Lung (tissue), 12 donors: Measurements from ENCODE around the gene KRTAP5-7. TPM values are rescaled to one million over a fixed set of nuclear protein-coding genes. Genes with fewer than 3 reads are reported as not detected.

Source experiments
- ATAC-seq: fragments of 200-7000 bp; cut with Tn5 transposase; one replicate; pipeline ENCODE4 v1.9.1; 2020; ENCODE audit warnings: moderate number of reproducible peaks; ENCODE audit not compliant: insufficient read depth, low FRiP score
- DNase-seq, 3 donors: peaks; one replicate each; pipeline ENCODE4 v3.0.0-alpha.2; 2013 to 2017
- H3K27ac ChIP-seq, 2 donors: one replicate each; pipeline ENCODE4 v1.5.1; 2013; ENCODE audit warnings: mild to moderate bottlenecking in 2 of 2, moderate library complexity in 2 of 2, control low read depth in 1 of 2, inconsistent platforms in 1 of 2, low read depth in 1 of 2, low read length in 1 of 2
- H3K27me3 ChIP-seq, 3 donors: one replicate each; pipeline ENCODE4 v1.5.1; 2013; ENCODE audit warnings: low read length in 2 of 3; ENCODE audit not compliant: control insufficient read depth in 3 of 3, insufficient read depth in 3 of 3
- H3K36me3 ChIP-seq, 4 donors: one replicate each; pipeline ENCODE4 v1.5.1; 2013; ENCODE audit warnings: low read length in 4 of 4, mild to moderate bottlenecking in 1 of 4, moderate library complexity in 1 of 4; ENCODE audit not compliant: control insufficient read depth in 4 of 4, insufficient read depth in 4 of 4
- H3K4me1 ChIP-seq, 5 donors: one replicate each; pipeline ENCODE4 v1.5.1; 2013; ENCODE audit warnings: low read length in 5 of 5, mild to moderate bottlenecking in 2 of 5, moderate library complexity in 1 of 5; ENCODE audit not compliant: control insufficient read depth in 5 of 5, insufficient read depth in 5 of 5
- H3K4me3 ChIP-seq: one replicate; pipeline ENCODE4 v1.5.1; 2013; ENCODE audit warnings: mild to moderate bottlenecking, control low read depth, moderate library complexity
- H3K9ac ChIP-seq, 2 donors: one replicate each; pipeline ENCODE4 v1.5.1; 2013; ENCODE audit warnings: low read length in 2 of 2, control low read depth in 1 of 2; ENCODE audit not compliant: insufficient read depth in 1 of 2
- H3K9me3 ChIP-seq, 4 donors: one replicate each; pipeline ENCODE4 v1.5.1; 2013; ENCODE audit warnings: low read length in 3 of 4, mild to moderate bottlenecking in 1 of 4, moderate library complexity in 1 of 4; ENCODE audit not compliant: control insufficient read depth in 4 of 4, insufficient read depth in 3 of 4
- CTCF ChIP-seq: IDR thresholded peaks from 2 replicates; pipeline ENCODE4 v1.5.1; 2012; ENCODE audit warnings: mild to moderate bottlenecking; ENCODE audit errors: control extremely low read depth, extremely low read depth
- WGBS, 2 donors: extraction: QIAGEN DNeasy Blood & Tissue Kit; methylation state at CpG; one replicate each; pipeline ENCODE4 v1.1.7; 2013; 5-methylcytosine and 5-hydroxymethylcytosine counted together
- polyA plus RNA-seq, 2 donors: library from polyadenylated mRNA; stranded (reverse); fragments of 200-250 nt; gene quantifications; one replicate each; pipeline ENCODE4 v1.2.1, GENCODE V29; 2013
- total RNA-seq, 2 donors: library from RNA; depleted of rRNA in 1 of 2; stranded (reverse); fragments of >200 nt in 1 of 2; gene quantifications; one replicate each; pipeline ENCODE4 v1.2.1, GENCODE V29; 2014 to 2021
- donor health status: control.
- donor health status: control.
- donor health status: Bipolar disorder and iron deficiency.
- donor health status: healthy.
- donor health status: DM: yes; HTN: yes; CAD: no.

Gene KRTAP5-7
- total and polyA plus RNA-seq, 4 donors, result 0.12 to 0.28 TPM; not detected in 2

- ATAC-seq (no peak), DNase-seq (no peak)
- Histone ChIP-seq H3K36me3 (peaks cover 5 to 46% (median 13%) of the 10 kb centered on the region in 4 donors), H3K4me3 (no peak overlapping the region), H3K9ac (no peak overlapping the region), H3K27me3 (no peaks in the 10 kb centered on the region), H3K27ac (no peak overlapping the region), H3K9me3 (peaks cover 0 to under 1% (median 0%) of the 10 kb centered on the region in 4 donors), H3K4me1 (peaks cover 0 to 21% (median 3%) of the 10 kb centered on the region in 5 donors)
- TF ChIP-seq CTCF, result no peak
- 95 to 96% methylated on average over 14 to 15 of the region's 15 CpGs for WGBS, 2 donors
Observed at GRCh38 chr11:71502871-71503435, 24.1 kb upstream of the KRTAP5-7 start.

GRCh38 chr11:71504531-71504930 lies 22.5 kb upstream of the KRTAP5-7 start:
- H3K27me3 ChIP-seq, result no peaks in the 10 kb centered on the region
- WGBS, 2 donors, result 50 to 65% methylated on average over 10 of the region's 10 CpGs
- H3K9ac ChIP-seq, result no peak overlapping the region
- H3K9me3 ChIP-seq, result peaks cover 0 to 8% (median under 1%) of the 10 kb centered on the region in 4 donors
- ATAC-seq, result no peak
- peak in 2 of 3 donors; percentile 29 to 57 for DNase-seq
- H3K36me3 ChIP-seq, result peaks cover 0 to 33% (median 6%) of the 10 kb centered on the region in 4 donors
- H3K4me3 ChIP-seq, result no peak overlapping the region
- H3K4me1 ChIP-seq, result peaks cover 0 to 21% (median 3%) of the 10 kb centered on the region in 5 donors
- H3K27ac ChIP-seq, result peak overlapping the region in 1 of 2 donors; percentile 42
- TF ChIP-seq CTCF, result no peak

- Histone ChIP-seq H3K27me3 (no peaks in the 10 kb centered on the region), H3K9me3 (peaks cover 0 to 8% (median 1%) of the 10 kb centered on the region in 4 donors), H3K36me3 (peaks cover 0 to 31% (median 5%) of the 10 kb centered on the region in 4 donors), H3K9ac (no peak overlapping the region), H3K4me3 (no peak overlapping the region), H3K27ac (no peak overlapping the region), H3K4me1 (peaks cover 0 to 21% (median 3%) of the 10 kb centered on the region in 5 donors)
- DNase-seq (peak in 2 of 3 donors; percentile 41 to 61), ATAC-seq (no peak)
- no peak for TF ChIP-seq CTCF
- 64 to 72% methylated on average over 2 of the region's 2 CpGs for WGBS, 2 donors
Observed at GRCh38 chr11:71505001-71505400, 22.1 kb upstream of the KRTAP5-7 start.
